Measurements from ENCODE around the gene PLXNA2.

The PLXNA2 gene

DNA sequence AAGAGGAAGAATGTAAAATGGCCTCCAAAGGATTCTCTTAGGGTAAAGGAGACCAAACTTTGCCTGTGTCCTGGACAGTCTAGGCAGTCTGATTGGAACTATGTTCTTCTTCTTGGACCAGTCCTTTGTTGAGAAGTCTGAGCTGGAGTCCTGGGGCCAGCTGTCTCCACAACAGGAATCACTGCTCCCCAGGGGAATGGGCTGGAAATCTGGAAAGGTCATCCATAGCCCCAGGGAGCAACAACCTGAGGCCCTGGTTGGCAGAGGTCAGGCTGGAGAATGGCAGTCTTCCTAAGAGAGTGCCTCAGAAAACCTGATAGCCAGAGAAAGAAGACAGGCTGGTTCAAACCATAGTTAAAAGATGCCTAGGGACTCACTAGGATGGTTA lies 68.7 kb downstream of the PLXNA2 start:
- FAIRE-seq = no peak

DNA sequence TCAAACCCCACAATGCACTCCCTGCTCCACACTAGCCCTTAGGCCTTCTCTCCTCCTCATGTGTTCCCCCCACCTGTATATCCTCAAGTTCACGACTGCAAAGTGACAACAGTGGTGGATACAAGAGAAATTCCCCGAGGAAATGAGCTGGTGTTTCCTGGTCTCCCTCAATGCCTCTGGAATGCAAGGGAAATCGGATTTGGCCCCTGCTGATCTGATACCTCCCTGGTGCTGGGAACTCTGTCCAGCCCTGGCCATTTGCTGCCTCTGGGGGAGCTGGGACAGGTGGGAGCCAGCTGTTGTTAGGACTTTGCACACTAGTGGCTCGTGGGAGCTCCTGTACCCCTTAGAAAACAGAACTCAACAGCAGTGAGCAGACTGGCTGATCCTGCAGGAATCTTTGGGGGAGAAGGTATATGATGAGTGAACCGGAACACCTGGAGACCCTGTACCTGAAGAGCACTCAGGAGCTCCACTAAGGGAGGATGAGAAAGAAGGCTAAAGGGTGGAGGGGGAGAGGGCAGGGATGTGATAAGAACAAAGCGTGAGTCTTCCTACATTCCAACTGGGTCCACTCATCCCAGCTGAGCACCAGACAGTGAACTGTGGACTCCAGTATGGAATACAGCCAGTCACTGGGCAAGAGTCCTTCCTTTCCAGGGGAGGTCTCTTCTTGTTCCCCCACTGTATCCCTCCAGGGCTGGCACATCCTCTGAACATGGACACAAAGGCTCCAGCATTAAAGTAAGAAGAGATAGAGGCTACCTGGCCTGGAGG lies 69.3 kb downstream of the PLXNA2 start:
- no peak for FAIRE-seq

DNA sequence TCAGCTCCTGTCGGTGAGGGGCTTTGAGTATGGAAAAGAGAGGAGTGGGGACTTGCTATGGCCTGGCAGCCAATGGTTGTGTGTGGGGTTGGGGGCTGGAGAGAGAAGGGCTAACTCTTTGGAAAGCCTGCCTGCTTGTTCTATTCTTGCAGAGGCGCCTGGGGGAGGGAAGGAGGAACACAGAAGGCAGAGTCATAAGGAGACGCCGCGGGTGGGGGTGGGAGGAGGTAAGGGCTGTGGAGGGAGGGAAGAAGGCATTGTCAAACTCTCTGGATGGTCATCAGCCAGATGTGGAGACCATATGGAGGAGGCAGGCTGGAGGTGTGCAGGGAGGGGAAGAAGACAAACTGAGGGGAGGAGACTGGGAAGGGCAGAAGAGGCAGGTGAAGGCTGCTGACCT lies 70.0 kb downstream of the PLXNA2 start:
- FAIRE-seq = no peak

DNA sequence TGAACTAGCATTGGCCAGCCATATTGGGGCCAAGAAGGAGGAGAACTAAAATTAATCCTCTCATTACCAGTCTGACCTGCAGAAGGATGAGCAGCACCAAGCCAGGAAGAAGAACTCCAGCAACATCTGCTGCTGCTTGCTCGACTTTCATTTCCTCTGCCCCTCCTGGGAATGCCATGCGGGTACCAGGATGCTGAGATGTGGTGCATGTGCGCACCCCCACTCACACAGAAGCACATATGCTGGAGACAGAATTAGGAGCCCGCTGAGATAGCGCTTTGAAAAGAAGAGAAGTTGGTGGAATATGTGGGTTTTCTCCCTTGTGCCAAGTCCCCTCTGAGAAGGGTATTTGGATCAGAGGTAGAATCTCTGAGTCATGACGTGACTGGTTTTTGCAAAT lies 70.4 kb downstream of the PLXNA2 start:
- FAIRE-seq = no peak

DNA sequence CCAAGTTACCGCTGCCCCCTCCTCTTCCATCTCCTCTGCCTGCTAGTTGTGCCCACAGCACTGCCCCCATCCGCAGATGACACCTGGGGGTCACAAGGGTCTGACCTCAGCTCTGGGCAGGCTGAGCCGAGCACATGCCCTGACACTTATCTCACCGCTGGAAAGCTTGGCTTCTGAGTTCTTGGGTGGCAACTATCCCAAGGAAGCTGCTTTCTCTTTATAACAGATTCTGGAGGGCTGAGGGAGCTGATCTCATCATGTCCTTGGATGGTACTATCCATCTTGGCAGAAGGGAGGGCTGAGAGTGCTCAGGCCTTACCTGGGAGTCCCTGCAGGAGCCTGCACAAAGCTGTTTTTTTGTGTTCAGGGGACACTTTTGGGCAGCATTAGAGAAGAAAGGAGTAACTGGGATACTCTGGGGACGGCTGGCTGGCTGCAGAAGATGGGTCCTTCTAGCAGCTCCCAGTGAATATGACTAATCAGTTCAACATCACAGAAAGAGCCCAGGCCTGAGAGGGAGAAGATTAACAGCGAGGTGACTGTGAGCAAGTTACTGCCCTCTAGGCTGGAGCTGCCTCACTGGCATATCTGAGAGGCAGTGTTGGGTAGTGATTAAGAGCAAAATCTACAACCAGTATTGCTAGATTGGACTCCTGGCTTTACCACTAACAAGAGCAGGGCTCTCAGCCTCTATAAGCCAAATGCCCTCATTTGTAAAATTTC lies 71.6 kb downstream of the PLXNA2 start:
- no peak for FAIRE-seq

DNA sequence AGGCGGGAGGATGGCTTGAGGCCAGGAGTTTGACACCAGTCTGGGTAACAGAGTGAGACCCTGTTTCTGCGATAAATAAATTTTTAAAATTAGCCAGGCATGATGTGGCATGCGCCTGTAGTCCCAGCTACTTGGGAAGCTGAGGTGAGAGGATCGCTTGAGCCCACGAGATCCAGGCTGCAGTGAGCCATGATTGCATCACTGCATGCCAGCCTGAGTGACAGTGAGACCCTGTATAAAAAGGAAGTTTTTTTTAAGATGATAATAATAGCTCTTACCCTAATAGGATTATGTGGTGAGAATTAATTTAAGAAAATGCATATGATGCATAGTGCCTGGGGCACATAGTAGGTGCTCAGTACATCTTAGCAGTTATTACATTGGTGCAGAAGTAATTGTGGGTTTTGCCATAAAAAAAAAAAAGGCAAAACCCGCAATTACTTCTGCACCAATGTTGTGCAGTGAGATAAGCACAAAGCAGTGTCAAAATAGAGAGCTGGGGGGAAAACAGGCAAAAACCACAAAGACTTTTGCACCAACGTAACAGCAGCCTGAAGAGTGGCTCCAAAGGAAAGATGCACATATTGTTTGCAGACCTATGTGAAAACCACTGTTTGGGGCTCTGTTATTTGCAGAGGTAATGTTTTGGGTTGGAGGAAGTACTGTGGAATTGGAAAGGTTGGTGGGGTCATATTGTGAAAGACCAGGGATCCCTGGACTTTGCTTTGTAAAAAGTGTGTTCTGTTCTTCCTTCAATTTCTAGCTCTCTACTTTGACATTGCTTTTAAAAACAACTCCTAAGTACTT lies 72.4 kb downstream of the PLXNA2 start:
- FAIRE-seq = no peak

DNA sequence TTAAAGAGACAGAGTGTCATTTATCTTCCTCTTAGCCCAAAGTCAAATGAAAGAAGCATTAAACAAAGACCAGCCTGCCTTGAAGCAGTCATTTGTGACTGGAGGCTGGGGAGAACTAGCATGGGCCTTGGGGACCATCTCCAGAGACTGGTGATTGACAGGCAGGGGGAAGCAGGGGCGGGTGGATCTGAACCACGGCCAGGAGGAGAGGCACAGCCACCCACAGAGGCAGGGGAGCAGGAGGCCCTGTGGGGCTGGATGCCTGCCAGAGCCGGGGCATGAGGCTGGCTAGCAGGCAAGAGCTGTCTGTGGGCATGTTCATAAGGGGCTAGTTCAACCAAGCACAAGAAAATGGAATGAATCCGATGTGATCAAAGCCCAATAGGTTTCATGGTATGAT lies 73.9 kb downstream of the PLXNA2 start:
- FAIRE-seq = no peak

DNA sequence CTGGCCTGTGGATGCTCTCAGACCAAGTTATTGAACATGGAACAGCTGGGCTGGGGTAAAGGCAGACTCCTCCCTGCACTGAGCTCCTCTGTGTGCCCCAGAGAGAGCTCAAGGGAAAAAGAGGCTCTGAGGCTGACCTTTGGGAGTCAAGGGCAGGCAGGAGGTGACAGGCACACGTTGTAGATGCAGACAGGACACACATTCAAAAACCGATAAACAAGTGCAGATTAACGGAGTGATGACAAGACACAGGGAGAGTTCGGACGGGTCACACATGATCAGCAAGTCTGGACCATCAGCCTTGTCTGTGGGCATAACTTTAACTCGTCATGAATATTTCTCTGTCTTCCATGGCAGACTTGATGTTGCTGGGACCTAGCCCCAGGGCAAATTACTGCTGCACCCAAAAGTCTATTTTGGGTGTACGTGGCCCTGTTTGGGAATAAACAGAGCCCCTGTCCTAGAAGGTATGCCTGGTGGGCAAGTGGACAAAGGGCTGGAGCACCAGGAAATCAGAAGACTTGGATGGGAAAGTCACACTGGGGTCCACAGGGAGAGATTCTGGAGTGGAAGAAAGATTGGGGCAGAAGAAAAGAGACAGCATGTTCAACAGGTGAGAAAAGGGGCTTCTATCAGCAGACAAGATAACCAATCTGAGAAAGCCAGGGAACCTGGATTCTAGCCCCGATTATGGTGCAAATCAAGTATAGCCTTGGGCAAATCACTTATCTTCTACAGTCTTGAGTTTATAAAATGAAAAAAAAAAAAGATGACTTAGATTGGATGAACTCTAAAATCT lies 74.9 kb downstream of the PLXNA2 start:
- no peak for FAIRE-seq

DNA sequence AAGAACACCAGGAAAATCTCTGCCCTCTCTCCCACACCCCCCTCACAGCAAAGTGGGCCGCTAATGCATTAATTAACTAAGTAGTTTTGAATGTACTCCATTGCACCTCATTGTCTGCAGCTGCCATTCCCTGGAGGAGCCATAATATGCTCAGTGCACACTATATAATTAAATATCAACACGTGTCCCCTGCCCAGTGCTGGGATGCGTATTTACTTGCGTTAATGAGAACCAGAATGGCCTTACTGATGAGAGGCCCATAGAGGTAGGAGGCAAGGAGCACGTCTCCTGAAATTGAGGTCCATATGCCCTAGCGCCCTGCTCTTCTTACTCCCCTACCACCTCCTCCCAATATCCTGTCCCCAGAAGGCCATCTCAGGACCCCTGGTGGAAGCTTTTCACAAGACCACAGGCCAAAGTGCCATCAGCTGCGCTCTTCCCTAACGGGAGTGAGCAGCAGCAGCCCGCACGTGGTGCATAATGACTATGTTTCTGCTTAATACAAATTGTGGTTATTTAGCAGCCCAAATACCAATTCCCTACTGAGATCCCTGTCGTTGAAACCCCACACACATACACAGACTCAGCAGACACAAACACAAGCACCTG lies 76.8 kb downstream of the PLXNA2 start:
- no peak for FAIRE-seq

DNA sequence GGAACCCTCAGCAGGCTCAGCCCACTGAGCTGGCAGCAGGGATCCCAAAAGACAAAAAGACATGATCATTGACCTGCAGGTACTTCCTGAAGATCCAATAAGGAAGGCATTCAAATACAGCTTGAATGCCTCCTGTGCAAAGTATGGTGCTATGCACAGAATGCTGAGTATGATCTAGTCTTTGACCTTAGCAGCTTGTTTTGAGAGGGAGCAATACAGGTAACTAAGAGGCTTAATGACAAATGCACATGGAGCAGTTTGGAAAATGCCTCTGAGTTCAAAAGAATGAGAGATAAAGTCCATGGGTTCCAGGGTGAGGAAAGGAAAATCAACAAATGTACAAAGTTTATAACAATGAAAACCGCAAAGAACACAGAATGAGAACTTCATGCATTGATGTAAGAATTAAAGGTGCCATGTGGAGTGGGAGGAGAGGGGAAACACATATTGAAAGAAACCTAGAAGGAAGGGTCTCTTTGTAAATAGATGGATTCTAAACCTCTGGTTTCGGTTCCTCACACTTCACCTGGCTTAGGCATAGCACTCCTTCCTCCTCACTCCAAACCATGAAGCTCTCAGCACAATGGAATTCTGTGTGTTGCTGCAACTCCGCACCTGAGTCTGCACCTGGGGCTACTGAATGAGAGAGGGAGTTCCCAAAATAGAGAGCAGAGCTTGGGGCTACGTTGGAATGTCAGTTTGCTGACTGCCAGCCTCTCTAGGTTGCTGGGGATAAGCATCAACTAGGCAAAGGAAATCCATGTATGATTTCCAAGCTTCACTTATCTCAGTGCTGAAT lies 77.6 kb downstream of the PLXNA2 start:
- no peak for FAIRE-seq

DNA sequence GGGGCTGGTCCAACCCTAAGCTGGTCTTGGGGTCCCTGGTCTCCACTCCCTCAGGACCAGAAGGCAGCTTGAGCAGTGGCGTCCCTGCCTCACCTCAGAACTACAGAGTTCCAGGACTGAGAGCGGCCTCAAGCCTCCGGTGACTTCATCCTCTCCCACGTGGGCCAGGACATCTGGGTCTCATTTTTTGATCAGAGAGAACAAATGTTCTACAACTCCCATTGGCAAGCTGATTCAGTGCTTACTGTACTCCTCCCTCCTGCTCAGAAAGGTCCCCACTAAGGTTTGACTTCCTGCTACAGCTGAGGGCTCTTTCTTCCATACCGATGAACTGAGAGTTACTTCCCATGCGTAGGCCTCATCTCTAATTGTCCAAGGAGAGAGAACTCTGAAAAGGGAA lies 78.5 kb downstream of the PLXNA2 start:
- no peak for FAIRE-seq

DNA sequence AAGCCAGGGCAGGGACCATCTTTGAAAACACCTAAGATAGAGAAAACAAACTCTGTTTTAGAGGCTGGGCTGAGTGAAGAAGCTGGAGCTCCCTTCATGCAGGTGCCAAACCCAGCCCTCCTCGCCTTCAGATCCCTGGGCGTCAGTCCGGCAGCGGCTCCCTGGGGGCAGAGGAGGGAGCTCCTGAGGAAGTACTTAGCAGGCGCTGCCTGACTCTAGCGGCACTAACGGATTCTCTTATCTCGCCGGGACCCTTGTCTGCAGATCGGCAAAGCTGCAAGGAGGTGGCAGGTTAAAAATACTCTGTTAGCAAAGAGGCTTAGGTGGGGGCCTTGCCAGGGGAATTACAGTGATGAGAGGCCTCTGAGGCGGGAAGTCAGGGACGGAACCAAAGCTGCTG lies 79.6 kb downstream of the PLXNA2 start:
- FAIRE-seq = no peak

DNA sequence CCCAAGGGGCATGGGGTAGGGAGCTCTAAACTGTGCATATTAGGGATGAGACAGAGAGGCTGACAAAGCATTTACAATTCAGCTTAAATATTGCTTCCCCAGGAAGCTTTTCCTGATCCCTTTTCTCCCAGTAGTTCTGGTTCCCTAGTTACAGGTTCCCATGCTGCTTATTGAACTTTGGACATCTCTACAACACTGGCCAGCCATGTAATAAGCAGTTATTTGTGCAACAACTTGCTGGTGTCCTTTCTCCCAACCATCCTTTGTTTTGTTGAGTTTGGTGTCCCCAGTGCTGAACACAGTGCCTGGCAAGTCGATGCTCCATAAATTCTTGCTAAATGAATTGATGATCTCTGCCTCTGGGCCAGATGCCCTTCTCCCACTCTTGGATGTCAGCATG lies 80.6 kb downstream of the PLXNA2 start:
- FAIRE-seq = no peak

DNA sequence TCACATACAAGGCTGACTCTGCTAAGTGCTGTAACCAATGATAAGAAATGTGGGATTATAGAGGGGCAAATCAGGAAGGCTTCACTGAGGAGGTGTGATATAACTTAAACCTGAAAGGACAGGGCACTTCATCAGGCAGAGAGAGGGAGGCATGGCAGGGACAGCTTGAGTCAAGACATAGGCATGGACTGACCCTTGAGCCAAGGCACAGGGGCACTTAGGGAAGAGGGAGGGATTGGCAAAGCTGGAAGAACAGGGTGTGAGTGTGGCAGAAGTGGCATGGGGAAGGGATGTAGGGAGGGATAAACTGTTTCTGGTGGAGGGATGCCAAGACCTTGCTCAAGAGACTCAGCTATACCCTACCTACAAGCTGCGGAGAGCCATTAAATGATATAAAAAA lies 81.3 kb downstream of the PLXNA2 start:
- FAIRE-seq = no peak

DNA sequence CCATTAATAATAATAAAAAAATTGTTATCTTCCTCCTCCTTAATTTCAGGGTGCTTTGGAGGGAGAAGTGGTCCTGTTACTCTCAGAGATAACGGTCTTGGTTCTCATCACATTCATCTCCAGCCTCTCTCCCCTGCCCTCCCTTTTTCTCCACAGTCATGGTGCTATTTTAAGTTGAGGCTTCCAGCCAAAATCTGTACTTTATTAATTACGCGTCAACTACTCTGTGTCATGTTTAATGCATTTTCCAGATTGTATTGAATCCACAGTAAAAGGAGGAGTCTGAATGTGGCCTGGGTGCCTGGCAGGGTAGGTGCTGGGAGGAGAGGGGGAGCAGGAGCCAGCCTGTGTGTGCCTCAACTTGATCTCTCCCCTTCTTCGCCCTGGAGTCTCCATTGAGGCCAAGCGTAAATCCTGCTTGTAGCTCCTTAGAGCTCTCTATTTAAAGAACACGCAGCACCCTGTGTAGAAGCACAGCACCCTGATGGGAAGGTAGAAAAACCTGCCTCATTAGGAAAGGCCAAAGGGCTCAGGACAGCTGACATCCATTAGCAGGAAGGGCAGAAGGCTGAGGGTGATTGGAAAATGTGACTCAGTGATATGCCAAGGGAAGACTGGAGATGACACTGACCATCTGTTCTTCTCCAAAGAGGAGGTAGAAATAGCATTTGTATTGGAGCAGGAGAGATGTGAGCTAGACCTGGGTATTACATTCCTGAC lies 82.4 kb downstream of the PLXNA2 start:
- FAIRE-seq = no peak

DNA sequence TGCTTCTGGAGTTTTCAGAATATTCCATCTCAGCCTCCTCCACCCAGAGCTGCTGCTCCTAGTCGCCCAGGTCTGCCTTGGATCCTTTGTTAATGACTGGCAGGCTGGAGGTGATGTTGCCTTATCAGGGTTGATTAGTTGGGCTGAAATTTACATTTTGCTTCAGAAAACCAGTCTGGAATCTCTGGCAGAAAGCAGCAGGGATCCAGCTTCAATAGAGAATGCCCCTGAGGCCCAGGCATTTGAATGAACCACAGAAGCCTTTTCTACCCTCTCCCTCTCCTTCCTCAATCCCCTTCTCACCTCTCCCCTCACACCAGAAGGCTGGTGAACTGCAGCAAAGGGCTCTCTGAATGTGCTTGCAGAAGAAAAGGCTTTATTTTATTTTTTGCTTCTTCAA lies 83.2 kb downstream of the PLXNA2 start:
- no peak for FAIRE-seq

DNA sequence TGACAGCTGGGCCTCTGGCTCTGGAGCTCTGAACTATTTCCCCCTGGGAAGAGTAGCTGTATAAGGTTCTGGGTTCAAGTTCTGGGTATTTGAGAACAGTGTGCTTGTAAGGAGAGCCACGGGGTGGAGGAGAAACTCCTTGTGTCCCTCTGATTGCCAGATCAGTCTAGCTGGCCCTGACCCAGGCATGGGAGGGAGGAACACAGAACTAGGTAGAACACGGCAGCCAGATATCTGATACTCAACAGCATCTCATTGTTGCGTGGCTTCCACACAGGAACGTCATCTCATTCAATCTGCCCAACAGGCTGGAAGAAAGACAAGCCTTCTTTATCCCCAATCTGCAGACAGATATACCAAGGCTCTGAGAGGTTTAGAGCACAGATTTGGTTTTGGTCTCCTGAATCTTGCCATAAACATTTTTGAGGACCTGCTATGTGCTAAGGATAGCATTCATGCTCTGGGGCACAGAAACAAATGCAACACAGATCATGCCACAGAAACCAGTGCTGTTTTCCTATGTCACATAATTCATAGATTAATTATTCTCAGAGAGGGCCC lies 83.8 kb downstream of the PLXNA2 start:
- FAIRE-seq = no peak

DNA sequence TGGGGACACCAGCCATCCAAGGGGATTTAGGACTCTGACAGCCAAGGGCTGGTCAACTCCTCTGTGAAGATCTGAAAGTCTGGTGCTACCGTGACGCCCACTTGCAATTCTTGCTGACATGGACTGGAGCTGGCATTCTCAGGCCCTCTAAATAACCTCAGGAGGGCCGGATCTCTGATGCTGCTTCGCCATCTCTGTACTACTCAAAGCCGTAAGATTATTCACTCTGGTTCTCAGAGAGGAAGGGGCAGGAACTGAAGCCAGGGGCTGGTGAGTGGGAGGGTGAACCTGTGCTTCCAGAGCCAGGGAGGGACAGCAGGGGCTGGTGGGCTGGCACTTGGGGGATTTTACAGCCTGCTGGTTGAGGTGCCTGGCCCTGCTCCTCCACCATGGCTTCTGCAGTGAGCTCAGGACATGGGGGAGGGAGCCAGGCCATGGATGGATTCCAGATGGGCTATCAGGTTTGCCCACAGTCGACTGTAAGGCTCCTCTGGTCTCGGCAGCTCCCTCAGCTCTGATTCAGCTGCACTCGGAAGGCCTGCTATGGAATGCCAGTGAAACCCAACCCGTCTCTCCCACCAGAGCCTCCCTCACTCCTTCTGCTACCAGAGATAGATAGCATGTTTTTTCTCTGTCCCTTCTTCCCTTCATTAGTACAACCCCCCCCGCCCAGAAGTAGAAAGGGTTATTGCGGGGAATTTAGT lies 84.5 kb downstream of the PLXNA2 start:
- no peak for FAIRE-seq

DNA sequence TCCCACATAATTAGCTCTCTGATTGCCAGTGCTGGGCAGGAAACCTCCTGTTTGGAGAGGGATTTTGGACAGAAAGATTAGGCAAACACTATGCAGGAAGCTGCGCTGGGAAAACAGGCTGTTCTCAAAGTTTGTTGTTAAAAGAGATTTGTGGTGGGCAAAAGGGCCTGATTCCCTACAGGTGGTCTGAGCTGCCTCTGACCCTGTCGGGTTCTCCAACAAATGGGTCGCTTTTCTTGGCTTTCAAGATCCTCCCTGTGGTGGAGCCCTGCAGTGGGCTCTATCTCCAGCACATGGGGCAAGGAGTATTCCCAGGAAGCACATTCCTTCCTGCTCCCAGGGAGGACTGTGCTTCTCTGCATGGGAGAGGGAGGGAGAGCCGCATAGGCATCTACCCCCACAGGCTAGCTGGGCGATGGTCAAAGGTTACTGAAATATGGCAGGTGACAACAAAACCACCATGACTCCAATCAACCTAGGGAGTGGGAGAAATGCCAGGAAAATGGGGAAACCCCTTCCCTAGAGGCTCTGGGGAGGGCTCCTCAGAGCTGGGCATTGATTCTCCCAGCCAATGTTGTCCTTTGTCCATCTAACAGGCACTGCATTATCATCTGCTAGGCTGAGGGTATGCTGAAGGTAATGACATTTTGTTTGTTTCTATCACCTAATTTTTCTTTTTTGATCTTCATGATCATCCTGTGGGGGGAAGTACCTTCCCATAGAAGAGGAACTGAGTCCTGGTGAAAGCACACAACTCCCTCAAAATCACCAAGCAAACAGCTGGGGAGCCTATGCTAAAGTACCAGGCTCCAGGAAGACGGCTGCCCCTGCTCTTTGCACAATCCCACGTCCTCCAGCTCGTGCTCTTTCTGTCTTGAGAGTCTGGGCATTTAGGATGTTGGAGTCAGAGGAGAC lies 85.3 kb downstream of the PLXNA2 start:
- no peak for FAIRE-seq
